Retinal pigment epithelial cell (primary cell): ENCODE data around the gene TBCCD1.
"Not testable (repeated sequence)": the region's sequence is repeated elsewhere in the genome, so short reads cannot be mapped to it uniquely, and the experiment has no call there.

ENCODE experiments used
- DNase-seq: peaks from one replicate; pipeline ENCODE4 v3.0.0-alpha.2; 2010; ENCODE audit warnings: low read depth
- H3K4me3 ChIP-seq: 2 replicates; pipeline ENCODE4 v1.5.1; 2011; ENCODE audit warnings: mild to moderate bottlenecking, low read length, control low read depth, moderate library complexity
- CTCF ChIP-seq: conservative IDR thresholded peaks from 2 replicates; pipeline ENCODE4 v1.5.1; 2011; ENCODE audit warnings: low read depth, low read length, control low read depth, inconsistent platforms

Gene TBCCD1

GRCh38 chr3:186570941-186571643 lies 4.0 kb upstream of the TBCCD1 start:
- no peak for DNase-seq
- TF ChIP-seq CTCF = no peak
- peak overlapping the region; percentile 96 for H3K4me3 ChIP-seq

- DNase-seq = peak; percentile 100
- H3K4me3 ChIP-seq = peak within 1 kb of the TSS; percentile 96
- no peak for TF ChIP-seq CTCF
These were observed 3.2 kb upstream of the TBCCD1 start, which contains the start of gene DNAJB11 for GRCh38 chr3:186570096-186570940. DNAJB11 (plus strand) TSS chr3:186570720; CDS start chr3:186570898, 178 bp downstream.

- H3K4me3 ChIP-seq = peak overlapping the region; percentile 92
- no peak for TF ChIP-seq CTCF
- DNase-seq = no peak
These were observed 2.6 kb upstream of the TBCCD1 start for GRCh38 chr3:186569779-186570095.

- H3K4me3 ChIP-seq = peak overlapping the region; percentile 92
- not testable (repeated sequence) for DNase-seq
These were observed 2.2 kb upstream of the TBCCD1 start for GRCh38 chr3:186569361-186569760.

- no peak for TF ChIP-seq CTCF
- DNase-seq = no peak
- H3K4me3 ChIP-seq = peak overlapping the region; percentile 94
These were observed 417 bp downstream of the TBCCD1 start for GRCh38 chr3:186566772-186567071.

- DNase-seq = no peak
- no peak for TF ChIP-seq CTCF
- no peak overlapping the region for H3K4me3 ChIP-seq
These were observed 2.6 kb downstream of the TBCCD1 start for GRCh38 chr3:186564586-186564985.

GRCh38 chr3:186552408-186553031 lies 14.6 kb downstream of the TBCCD1 start:
- TF ChIP-seq CTCF = no peak
- DNase-seq = no peak

More at GRCh38 chr3:186552408-186553031, 14.6 kb downstream of the TBCCD1 start:
- H3K4me3 ChIP-seq = no peak overlapping the region
